Left ventricle myocardium inferior (tissue), 1 donor: ENCODE results near the gene FANCI. TPM values are rescaled to one million over a fixed set of nuclear protein-coding genes. Genes with fewer than 3 reads are reported as not detected.

ENCODE experiments used
- DNase-seq: peaks from one replicate; pipeline ENCODE4 v3.0.0-alpha.2; 2020
- H3K27ac ChIP-seq: fragments of 200-600 bp; replicated peaks from 2 replicates; pipeline ENCODE4 v1.8.0; 2021
- H3K27me3 ChIP-seq: fragments of 200-600 bp; 2 replicates; pipeline ENCODE4 v1.8.0; 2021; ENCODE audit warnings: low read depth
- H3K36me3 ChIP-seq: fragments of 200-600 bp; 2 replicates; pipeline ENCODE4 v1.8.0; 2021
- H3K4me1 ChIP-seq: fragments of 200-600 bp; 2 replicates; pipeline ENCODE4 v1.8.0; 2021
- H3K4me3 ChIP-seq: fragments of 200-600 bp; 2 replicates; pipeline ENCODE4 v1.8.0; 2021; ENCODE audit warnings: mild to moderate bottlenecking, moderate library complexity
- H3K9me3 ChIP-seq: fragments of 200-600 bp; replicated peaks from 2 replicates; pipeline ENCODE4 v1.8.0; 2021
- intact Hi-C: fragments of 100-400 bp; cut with micrococcal nuclease; formaldehyde crosslinking; loops from one replicate; pipeline ENCODE4 v1.11.0; 2022
- total RNA-seq: library from RNA; stranded (reverse); fragmentation: NEBNext Ultra II Directional; extraction: Animal tissue kit (Norgen Biotek cat#: 25700); gene quantifications from one replicate; pipeline ENCODE4 v1.2.1, GENCODE V29; 2021
- TF ChIP-seq, protein P1 (sequence below): fragments of 200-600 bp; IDR thresholded peaks from 2 replicates; pipeline ENCODE4 v1.8.0; 2021; ENCODE audit warnings: antibody characterized with exemption, mild to moderate bottlenecking, borderline replicate concordance
- donor health status: DM: no; HTN: yes; CAD: no; lungs with severe emphysema.

Gene FANCI
- total RNA-seq, 1 donor from 2014 or later = 2.7 TPM

DNA sequence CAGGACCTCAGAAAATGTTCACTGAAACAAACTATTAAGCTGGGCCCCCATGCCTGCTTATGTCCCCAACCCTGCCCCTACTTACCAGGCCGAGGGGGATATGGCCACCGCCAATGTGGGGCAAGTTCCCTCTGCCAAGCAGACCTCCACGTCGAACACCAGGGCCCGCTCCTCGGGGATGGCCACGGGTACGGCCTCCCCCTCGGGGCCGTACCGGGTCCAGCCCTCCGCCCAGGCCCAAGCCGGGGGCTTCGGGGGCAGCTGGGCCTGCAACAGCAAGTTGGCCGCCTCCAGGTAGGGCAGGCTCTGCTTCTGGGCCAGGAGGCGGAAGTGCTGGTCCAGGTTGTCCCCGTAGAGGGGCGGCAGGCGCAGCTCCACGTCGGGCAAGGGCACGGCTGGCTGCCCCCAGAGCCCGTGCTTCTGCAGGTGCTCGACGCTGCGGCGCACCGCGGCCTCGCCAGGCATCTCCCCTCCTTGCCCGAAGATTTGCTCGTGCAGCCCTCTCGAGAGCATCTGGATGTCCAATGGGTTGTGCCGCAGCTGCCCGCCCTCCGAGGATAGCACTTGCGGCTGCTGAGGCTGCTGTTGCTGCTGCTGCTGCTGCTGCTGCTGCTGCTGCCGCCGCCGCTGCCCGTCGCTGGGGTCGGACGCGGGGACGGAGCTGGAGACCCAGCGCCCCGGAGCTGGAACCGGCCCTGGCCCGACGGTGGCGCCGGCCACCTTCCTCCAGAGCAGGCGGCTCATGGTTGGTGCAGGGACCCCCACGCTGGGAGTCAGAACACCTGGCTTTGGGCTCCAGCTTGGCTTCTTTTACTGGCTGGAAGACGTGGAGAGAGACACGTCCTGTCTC is 89.5 kb downstream of the FANCI start:
- Histone ChIP-seq H3K27ac (no peak overlapping the region), H3K4me3 (peak overlapping the region; percentile 93), H3K27me3 (no peaks in the 10 kb centered on the region), H3K9me3 (no peaks in the 10 kb centered on the region), H3K4me1 (peaks cover 78% of the 10 kb centered on the region), H3K36me3 (peaks cover 54% of the 10 kb centered on the region)
- TF ChIP-seq, protein P1, sequence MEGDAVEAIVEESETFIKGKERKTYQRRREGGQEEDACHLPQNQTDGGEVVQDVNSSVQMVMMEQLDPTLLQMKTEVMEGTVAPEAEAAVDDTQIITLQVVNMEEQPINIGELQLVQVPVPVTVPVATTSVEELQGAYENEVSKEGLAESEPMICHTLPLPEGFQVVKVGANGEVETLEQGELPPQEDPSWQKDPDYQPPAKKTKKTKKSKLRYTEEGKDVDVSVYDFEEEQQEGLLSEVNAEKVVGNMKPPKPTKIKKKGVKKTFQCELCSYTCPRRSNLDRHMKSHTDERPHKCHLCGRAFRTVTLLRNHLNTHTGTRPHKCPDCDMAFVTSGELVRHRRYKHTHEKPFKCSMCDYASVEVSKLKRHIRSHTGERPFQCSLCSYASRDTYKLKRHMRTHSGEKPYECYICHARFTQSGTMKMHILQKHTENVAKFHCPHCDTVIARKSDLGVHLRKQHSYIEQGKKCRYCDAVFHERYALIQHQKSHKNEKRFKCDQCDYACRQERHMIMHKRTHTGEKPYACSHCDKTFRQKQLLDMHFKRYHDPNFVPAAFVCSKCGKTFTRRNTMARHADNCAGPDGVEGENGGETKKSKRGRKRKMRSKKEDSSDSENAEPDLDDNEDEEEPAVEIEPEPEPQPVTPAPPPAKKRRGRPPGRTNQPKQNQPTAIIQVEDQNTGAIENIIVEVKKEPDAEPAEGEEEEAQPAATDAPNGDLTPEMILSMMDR = no peak
- intact Hi-C loops = no loop called here
- DNase-seq = no peak

DNA sequence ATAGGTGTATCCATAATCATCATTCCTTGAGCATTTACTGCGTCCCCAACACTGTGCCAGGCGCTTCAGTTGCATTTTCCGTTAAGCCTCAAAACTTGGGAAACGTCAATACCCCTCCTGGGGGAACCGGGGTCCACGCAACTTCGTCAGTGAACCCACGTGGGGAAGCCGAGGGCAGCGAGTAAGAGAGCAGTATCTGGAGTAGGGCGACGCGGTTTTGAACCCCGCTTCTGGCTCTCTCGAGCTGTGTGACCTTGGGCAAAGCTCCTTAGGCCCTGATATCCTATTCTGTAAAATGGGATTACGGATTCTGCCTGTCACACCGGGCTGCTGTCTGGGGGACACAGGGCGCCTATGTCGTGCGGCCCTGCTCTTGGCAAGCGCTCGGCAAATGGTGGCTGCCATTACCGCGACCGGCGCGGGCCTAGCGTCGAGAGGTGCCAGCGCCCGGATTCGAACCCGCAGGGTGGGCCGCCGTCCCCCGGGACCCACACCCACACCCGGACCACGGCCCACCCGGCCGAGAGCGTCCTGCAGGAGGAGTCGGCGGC is 90.3 kb downstream of the FANCI start:
- Histone ChIP-seq H3K27ac (peak overlapping the region; percentile 98), H3K4me1 (peaks cover 70% of the 10 kb centered on the region), H3K4me3 (peak overlapping the region; percentile 93), H3K9me3 (no peaks in the 10 kb centered on the region), H3K36me3 (peaks cover 46% of the 10 kb centered on the region), H3K27me3 (no peaks in the 10 kb centered on the region)
- intact Hi-C loops = no loop called here
- no peak for DNase-seq
- TF ChIP-seq, protein P1 = peak; percentile 15

DNA sequence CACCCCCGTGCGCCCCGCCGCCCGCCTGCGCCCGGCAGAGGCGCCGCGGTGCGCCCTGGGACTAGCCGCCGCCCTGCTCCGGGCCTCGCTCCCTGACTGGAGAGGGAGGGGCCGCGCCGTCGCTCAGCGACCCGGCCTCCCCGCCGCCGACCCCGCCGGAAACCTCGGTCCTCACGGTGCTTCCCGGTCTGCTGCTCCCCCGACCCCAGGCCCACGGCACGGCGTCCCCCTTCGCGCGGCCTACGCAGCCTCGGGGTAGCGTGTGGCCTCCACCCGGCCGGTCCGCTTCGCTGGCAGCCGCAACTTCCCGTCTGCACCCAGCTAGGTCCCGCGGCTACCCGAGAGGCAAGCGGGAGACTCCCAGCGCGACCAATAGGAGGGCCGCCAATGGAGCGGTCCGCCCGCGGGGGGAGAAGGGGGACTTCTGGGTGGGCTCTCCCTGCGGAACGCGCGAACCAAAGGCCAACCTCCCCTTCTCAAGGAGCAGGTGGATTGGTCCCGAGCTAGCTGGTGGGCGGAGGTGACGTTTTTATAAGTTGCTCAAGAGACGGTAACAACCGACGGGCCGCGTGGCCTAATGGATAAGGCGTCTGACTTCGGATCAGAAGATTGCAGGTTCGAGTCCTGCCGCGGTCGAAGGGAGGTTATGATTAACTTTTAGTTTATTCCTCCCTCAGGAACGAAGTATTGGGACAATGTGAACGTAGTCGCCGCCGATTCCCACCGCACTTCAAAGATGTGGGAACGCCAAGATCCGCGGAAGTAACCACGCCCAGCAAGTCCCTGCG is 90.9 kb downstream of the FANCI start, which contains the start of gene POLG:
Gene POLG, minus strand, starts transcription at position 315 of the 788 bp plus-strand sequence. CDS start 1,070 bp downstream, outside the sequence.
- Histone ChIP-seq H3K4me3 (peak within 1 kb of the TSS; percentile 93), H3K27ac (peak within 1 kb of the TSS; percentile 98), H3K4me1 (peaks cover 63% of the 10 kb centered on the region), H3K9me3 (no peaks in the 10 kb centered on the region), H3K27me3 (no peaks in the 10 kb centered on the region), H3K36me3 (peaks cover 39% of the 10 kb centered on the region)
- DNase-seq = peak; percentile 98
- TF ChIP-seq, protein P1 = no peak
- intact Hi-C loops = no loop called here

DNA sequence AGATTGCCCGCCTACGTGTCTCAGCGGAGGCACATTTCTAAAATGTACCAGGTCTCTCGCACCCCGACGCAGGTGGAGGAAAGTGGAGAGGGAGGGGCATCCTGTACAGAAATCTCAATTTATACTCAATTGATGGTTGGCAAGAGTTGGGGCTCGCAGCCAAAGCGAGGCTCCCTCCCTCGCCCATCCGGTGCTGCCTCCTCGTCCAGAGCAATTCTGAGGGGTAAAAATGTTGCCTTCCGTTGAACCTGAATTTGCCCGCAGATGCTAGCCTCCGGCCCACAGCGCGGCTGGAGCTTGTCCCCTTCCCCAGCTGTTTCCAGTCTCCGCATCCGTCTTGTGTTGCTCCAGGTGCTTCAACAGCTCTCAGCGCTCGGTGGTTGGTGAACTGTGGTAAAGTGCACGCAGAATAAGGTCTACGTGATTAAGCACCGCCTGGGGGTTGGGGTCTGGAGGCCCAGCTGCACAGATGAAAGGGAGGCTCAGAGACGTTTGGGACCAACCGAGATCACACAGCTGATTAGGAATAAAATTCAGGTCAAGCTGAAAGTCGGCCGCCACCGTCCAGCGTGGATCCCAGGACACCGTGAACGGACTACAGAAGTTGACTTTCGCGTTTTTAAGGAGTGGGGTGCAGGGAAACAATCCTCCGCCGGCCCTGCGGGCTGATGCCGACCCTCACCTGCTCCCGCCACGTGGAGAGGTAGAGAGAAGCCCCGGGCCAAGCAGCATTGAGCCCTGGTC is 91.7 kb downstream of the FANCI start:
- no peak for DNase-seq
- peaks cover 56% of the 10 kb centered on the region for H3K4me1 ChIP-seq
- H3K27ac ChIP-seq = peak overlapping the region; percentile 98
- no peaks in the 10 kb centered on the region for H3K27me3 ChIP-seq
- no peaks in the 10 kb centered on the region for H3K9me3 ChIP-seq
- TF ChIP-seq, protein P1 = no peak
- peak overlapping the region; percentile 93 for H3K4me3 ChIP-seq
- intact Hi-C loops = no loop called here
- peaks cover 31% of the 10 kb centered on the region for H3K36me3 ChIP-seq

DNA sequence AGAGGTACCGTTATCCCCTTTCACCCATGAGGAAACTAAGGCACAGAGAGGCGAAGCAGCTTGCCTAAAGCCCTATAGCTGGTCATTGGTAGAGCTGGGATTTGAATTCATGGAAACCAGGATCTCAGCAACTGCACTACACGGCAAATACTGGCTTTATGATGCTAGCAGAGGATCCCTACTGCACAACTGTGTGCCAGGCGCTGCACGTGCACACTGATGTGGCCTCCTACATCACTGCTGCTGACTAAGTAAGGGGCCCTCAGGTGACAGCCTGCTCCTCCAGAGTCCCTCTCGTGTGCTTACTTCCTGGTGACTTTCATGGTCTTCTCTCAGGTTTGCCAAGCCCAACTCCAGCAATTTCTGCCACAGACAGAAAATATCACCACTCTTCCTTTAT is 94.3 kb downstream of the FANCI start:
- intact Hi-C loops = no loop called here
- H3K27ac ChIP-seq = no peak overlapping the region
- peaks cover 30% of the 10 kb centered on the region for H3K4me1 ChIP-seq
- DNase-seq = no peak
- peaks cover 7% of the 10 kb centered on the region for H3K27me3 ChIP-seq
- H3K4me3 ChIP-seq = no peak overlapping the region
- H3K9me3 ChIP-seq = no peaks in the 10 kb centered on the region
- TF ChIP-seq, protein P1 = no peak
- peaks cover 6% of the 10 kb centered on the region for H3K36me3 ChIP-seq
